Stimulated activated CD4-positive, alpha-beta T cell treated with anti-CD3 and anti-CD28 coated beads, Interleukin-15, amount 100 ng/mL, for 48 hours (primary cell): Measurements from ENCODE around the gene COL5A1.

Experiments used
- DNase-seq, 2 donors: peaks; one replicate each; pipeline ENCODE4 v3.0.0-alpha.2; 2020; ENCODE audit warnings: low read depth in 2 of 2

The COL5A1 gene

GRCh38 chr9:134725605-134725940 lies 84.0 kb downstream of the COL5A1 start:
- DNase-seq = no peak

GRCh38 chr9:134726026-134726721 lies 84.6 kb downstream of the COL5A1 start:
- DNase-seq = no peak

GRCh38 chr9:134726722-134727034 lies 85.1 kb downstream of the COL5A1 start:
- no peak for DNase-seq

- DNase-seq = no peak
Observed at GRCh38 chr9:134728021-134728795, 86.6 kb downstream of the COL5A1 start.

- DNase-seq = no peak
Observed at GRCh38 chr9:134728801-134729495, 87.3 kb downstream of the COL5A1 start.

GRCh38 chr9:134730011-134730760 lies 88.6 kb downstream of the COL5A1 start:
- no peak for DNase-seq

GRCh38 chr9:134730761-134731496 lies 89.3 kb downstream of the COL5A1 start:
- no peak for DNase-seq

- no peak for DNase-seq
Observed at GRCh38 chr9:134731497-134732391, 90.1 kb downstream of the COL5A1 start.

- no peak for DNase-seq
Observed at GRCh38 chr9:134732392-134733110, 90.9 kb downstream of the COL5A1 start.

GRCh38 chr9:134733480-134734232 lies 92.1 kb downstream of the COL5A1 start:
- no peak for DNase-seq

- DNase-seq = no peak
Observed at GRCh38 chr9:134734270-134734669, 92.7 kb downstream of the COL5A1 start.

GRCh38 chr9:134735441-134736175 lies 94.0 kb downstream of the COL5A1 start:
- no peak for DNase-seq

GRCh38 chr9:134736791-134737497 lies 95.3 kb downstream of the COL5A1 start:
- DNase-seq = no peak

GRCh38 chr9:134737842-134738580 lies 96.4 kb downstream of the COL5A1 start:
- no peak for DNase-seq

- peak in 1 of 2 donors; percentile 10 for DNase-seq
Observed at GRCh38 chr9:134738869-134739659, 97.5 kb downstream of the COL5A1 start.

GRCh38 chr9:134739660-134739968 lies 98.0 kb downstream of the COL5A1 start:
- no peak for DNase-seq
